Lower leg skin (tissue), 3 donors: Measurements from ENCODE around the gene TRMT13.

Experiments
- POLR2A ChIP-seq, 2 donors: fragments of 450-650 bp; IDR thresholded peaks; one replicate each; pipeline ENCODE4 v1.6.1; 2016 to 2017; ENCODE audit warnings: antibody characterized with exemption in 2 of 2, mild to moderate bottlenecking in 1 of 2, moderate library complexity in 1 of 2
- TF ChIP-seq, protein P1 (sequence below), 3 donors: fragments of 450-650 bp; IDR thresholded peaks; one replicate each; pipeline ENCODE4 v1.5.1; 2016; ENCODE audit warnings: antibody characterized with exemption in 3 of 3, mild to moderate bottlenecking in 3 of 3, moderate library complexity in 2 of 3

DNA sequence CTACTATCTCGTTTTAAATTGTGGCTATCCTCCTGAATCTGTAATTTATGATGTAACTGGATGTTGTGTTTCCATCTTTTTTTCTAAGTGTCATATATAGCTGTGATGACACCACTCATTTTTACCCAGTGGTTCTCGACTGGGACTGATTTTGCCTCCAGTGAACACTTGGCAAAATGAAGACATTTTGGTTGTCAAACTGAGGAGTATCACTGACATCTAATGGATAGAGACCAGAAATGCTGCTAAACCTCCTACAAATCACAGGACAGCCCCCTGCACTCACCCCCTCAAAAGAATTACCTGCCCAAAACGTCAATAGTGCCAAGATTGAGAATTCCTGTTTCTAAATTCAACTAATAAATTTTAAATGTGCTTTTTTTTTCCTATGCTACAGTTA lies 1.9 kb downstream of the TRMT13 start:
- TF ChIP-seq, protein P1, sequence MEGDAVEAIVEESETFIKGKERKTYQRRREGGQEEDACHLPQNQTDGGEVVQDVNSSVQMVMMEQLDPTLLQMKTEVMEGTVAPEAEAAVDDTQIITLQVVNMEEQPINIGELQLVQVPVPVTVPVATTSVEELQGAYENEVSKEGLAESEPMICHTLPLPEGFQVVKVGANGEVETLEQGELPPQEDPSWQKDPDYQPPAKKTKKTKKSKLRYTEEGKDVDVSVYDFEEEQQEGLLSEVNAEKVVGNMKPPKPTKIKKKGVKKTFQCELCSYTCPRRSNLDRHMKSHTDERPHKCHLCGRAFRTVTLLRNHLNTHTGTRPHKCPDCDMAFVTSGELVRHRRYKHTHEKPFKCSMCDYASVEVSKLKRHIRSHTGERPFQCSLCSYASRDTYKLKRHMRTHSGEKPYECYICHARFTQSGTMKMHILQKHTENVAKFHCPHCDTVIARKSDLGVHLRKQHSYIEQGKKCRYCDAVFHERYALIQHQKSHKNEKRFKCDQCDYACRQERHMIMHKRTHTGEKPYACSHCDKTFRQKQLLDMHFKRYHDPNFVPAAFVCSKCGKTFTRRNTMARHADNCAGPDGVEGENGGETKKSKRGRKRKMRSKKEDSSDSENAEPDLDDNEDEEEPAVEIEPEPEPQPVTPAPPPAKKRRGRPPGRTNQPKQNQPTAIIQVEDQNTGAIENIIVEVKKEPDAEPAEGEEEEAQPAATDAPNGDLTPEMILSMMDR (IDR thresholded peaks at IDR 0.05), result no peak
- TF ChIP-seq POLR2A (IDR thresholded peaks at IDR 0.05), result no peak
